Superior temporal gyrus (tissue), 1 donor: ENCODE data around the gene REG4.
A peak's percentile ranks its signal among the peaks of the same experiment; 100 is the strongest.

ENCODE experiments used
- DNase-seq: peaks from one replicate; pipeline ENCODE4 v3.0.0-alpha.2; 2016; ENCODE audit errors: extremely low spot score

Gene REG4

GRCh38 chr1:119779869-119780356 is 31.3 kb downstream of the REG4 start:
- no peak for DNase-seq

GRCh38 chr1:119778886-119779560 is 32.2 kb downstream of the REG4 start:
- DNase-seq: no peak

- no peak for DNase-seq
Measured at GRCh38 chr1:119778359-119778758, 32.9 kb downstream of the REG4 start.

DNA sequence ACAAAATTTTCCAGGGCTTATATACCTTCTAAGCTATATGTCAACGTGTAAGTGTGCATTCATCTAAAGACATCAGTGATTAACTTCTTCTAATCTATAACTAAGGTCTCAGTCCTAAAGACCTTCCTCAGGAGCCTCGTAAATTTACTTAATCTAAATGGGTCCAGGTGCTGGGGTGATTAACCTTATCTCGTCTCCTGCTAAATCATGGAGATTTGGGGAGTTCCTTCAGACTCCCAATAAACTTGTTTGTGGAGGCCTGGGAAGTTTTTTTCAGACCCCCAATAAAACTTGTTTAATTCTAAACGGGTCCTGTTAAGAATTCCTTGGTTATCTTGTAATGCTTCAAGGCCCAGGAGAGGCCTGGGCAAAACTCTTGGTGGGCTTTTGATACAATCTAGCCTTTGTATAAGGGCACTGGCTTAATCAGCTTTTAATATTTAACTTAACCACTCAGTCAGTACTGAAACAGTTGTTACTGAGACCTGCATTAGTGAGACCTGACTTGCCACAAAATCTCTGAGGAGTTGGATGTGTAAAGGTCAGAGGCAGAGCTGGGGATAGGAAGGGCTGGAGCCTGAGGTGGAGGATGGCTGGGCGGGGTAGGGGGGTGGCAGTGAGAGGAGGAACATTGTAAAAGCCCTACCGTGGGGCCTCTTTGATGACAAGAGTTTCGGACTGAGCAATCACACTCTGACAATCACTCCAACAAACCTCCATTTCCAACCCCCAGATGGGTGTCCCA is 36.3 kb downstream of the REG4 start:
- DNase-seq: no peak

- DNase-seq: no peak
Measured at GRCh38 chr1:119773711-119774241, 37.5 kb downstream of the REG4 start.

GRCh38 chr1:119772298-119772697 is 39.0 kb downstream of the REG4 start:
- DNase-seq: no peak

- no peak for DNase-seq
Measured at GRCh38 chr1:119771770-119772169, 39.5 kb downstream of the REG4 start.

- DNase-seq: no peak
Measured at GRCh38 chr1:119771016-119771415, 40.2 kb downstream of the REG4 start.

GRCh38 chr1:119768778-119769177 is 42.5 kb downstream of the REG4 start, which contains the start of gene HMGCS2:
Gene HMGCS2 (minus strand): TSS chr1:119768905. CDS start chr1:119768844, 61 bp downstream.
- DNase-seq: no peak

DNA sequence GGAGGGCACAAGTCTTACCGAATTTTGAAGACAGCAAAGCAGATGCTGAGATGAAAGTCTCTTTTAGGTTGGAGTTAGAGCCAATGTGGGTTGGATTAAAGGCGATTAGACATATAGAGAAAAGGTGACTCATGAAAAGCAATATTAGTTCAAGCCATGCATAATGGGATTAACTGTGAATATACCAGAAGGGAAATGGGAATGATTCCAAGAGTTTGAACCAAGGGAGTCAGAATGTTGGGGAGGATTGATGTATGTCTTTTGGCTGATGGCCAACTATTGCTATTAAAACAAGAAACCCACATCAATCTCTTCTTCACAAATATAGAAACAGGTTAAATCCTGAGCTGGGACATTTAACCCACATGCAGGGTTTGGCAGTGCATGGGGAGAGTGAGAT is 43.8 kb downstream of the REG4 start:
- DNase-seq: no peak

- DNase-seq: peak; percentile 63
Measured at GRCh38 chr1:119766374-119766794, 44.9 kb downstream of the REG4 start.

GRCh38 chr1:119764220-119764619 is 47.0 kb downstream of the REG4 start:
- DNase-seq: no peak

DNA sequence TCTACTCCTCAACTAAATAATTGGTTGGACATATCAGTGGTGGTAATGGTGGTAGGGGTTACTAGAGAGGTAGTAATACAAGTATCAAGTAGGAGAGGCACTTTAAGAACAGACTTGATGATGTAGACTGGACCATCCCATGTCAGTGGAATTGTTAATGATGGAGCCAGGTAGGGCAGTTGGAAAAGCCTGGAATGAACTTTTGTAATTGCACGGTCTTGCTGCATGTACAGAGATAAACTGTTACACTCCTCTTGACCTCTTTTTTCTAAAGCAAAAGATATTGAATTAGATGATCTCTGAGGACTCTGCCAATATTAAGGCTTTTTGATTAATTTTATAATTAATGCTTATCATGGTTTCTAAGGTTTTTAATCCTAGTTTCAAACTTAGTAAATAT is 48.3 kb downstream of the REG4 start:
- no peak for DNase-seq

- DNase-seq: no peak
Measured at GRCh38 chr1:119762409-119762808, 48.9 kb downstream of the REG4 start.

DNA sequence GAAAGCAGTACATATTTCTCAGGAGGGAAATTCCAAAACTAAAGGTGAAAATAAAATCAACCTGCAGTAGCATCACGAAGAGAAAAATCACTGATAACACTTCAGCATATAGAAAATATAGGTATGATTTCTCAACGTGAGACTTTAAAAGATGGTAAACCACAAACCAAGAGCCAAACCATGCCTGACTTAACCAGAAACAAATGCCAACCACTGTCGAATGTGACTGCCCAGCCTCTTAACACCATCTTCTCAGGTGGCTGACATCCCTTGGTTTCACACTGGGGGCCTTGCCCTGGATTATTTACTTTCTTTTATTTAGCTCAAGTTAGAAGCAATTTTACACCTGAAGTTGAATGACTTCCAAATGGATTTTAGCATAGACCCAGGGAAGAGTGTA is 52.7 kb downstream of the REG4 start:
- no peak for DNase-seq

DNA sequence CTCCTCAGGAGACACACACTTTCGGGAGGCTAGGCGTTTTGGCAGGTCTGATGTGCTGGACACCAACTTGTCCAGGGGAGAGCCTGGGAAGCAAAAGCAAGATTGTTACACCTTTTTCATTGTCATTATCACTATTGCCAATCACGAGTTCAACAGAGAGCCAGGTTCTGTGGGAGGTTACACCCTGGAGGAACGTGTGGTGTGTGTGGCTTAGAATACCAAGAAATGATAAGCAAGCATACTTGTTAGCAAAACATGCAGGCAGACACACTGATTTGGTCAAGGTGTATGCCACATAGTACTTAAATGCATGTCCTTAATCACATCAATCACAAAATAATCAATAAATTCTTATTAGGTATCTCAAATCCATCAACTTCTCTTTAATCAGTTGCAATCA is 58.7 kb downstream of the REG4 start:
- DNase-seq: no peak

- no peak for DNase-seq
Measured at GRCh38 chr1:119748040-119748439, 63.2 kb downstream of the REG4 start.

- DNase-seq: no peak
Measured at GRCh38 chr1:119747451-119747850, 63.8 kb downstream of the REG4 start.

DNA sequence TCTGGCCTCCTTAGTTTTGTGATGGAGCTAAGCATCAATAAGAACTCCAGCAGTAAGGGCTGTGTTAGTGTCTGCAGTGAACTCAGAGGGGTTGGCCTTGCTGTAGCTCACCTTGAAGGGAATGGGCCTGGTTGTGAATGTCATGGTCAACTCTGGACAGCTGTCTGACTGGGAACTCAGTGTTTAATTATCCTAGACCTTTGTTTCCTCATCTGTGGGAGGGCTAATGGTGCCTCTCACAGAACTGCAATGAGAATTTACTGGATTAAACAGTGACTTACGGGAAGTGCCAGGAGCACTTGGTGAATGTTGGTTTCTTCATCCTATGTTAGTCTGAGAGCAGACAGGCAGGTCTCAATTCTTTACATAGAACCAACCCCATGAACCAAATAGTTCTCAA is 66.2 kb downstream of the REG4 start:
- no peak for DNase-seq

DNA sequence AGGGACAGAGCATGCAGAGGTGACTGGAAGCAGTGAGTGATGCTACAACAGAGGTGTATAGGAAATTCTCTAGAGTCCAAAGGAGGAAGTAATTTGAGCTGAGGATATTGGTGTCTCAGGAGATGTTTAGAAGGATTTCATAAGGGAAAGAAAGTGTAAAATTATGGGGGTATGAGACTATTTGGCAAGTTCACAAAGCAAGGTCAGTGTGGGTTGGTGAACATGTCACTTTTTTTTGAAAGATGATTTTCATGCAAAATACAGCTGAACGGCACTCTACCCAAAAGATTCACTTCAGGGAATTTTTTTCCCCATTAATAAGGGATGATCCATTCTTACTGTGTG is 66.7 kb downstream of the REG4 start:
- DNase-seq: no peak
